ENCODE data around the gene ACSS1. TPM values are rescaled to one million over a fixed set of nuclear protein-coding genes. Genes with fewer than 3 reads are reported as not detected.

The ACSS1 gene
- polyA plus RNA-seq, 2 of the 4 experiments (the other 2 are of a cell fraction) = 7.2 to 7.6 TPM

DNA sequence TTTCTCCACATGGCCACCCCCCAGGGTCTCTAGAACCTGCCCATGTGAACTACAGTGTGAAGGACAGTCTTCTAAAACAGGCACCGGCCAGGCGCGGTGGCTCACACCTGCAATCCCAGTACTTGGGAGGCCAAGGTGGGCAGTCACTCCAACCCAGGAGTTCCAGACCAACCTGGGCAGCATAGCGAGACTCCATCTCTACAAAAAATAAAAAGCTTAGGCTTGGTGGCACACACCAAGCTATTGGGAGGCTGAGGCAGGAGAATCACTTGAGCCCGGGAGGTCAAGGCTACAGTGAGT lies 13.7 kb downstream of the ACSS1 start:
- 96% methylated on average over 5 of the region's 5 CpGs for WGBS (ENCODE audit: missing lambda C conversion rate)
- Histone ChIP-seq H3K4me1 (no peaks in the 10 kb centered on the region), H3K9me3 (no peaks in the 10 kb centered on the region), H3K27ac (no peak overlapping the region), H3K4me3 (no peak overlapping the region), H3K4me2 (no peak overlapping the region)
- DNase-seq (ENCODE audit: low read depth in 1 of 2, low spot score in 1 of 2) (no peak), ATAC-seq (no peak), FAIRE-seq (no peak)
- POLR2A ChIA-PET = no interaction called here
- CTCF ChIA-PET = interaction anchor here (1.3 to 2.5 kb wide), 4 partner anchors 10 to 50 kb away, joined by 4 to 11 read pairs (median 9); no protein-coding TSS in a partner anchor
- TF ChIP-seq RFX5 (IDR thresholded peaks at IDR 0.05) (no peak), CBX2 (IDR thresholded peaks at IDR 0.05; ENCODE audit: borderline replicate concordance, low read depth) (no peak), ZNF302 (CRISPR knock-in tag; IDR thresholded peaks at IDR 0.05) (no peak), ESRRA (IDR thresholded peaks at IDR 0.05; ENCODE audit: borderline replicate concordance, low read length) (no peak), EP300 (IDR thresholded peaks at IDR 0.05) (no peak), ZFP36 (IDR thresholded peaks at IDR 0.05; ENCODE audit: borderline replicate concordance, partially characterized antibody) (no peak), FOXS1 (CRISPR knock-in tag; IDR thresholded peaks at IDR 0.05) (no peak), JUN (IDR thresholded peaks at IDR 0.05) (no peak), MAZ (IDR thresholded peaks at IDR 0.05; ENCODE audit: borderline replicate concordance, low read depth, low read length) (no peak), TP53 (CRISPR knock-in tag; IDR thresholded peaks at IDR 0.05) (no peak), NFE2L2 (conservative IDR thresholded peaks at IDR 0.05; ENCODE audit: low read length) (no peak)
- TF ChIP-seq, protein P1, sequence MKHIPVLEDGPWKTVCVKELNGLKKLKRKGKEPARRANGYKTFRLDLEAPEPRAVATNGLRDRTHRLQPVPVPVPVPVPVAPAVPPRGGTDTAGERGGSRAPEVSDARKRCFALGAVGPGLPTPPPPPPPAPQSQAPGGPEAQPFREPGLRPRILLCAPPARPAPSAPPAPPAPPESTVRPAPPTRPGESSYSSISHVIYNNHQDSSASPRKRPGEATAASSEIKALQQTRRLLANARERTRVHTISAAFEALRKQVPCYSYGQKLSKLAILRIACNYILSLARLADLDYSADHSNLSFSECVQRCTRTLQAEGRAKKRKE (CRISPR knock-in tag; IDR thresholded peaks at IDR 0.05; ENCODE audit: low read depth) = no peak

DNA sequence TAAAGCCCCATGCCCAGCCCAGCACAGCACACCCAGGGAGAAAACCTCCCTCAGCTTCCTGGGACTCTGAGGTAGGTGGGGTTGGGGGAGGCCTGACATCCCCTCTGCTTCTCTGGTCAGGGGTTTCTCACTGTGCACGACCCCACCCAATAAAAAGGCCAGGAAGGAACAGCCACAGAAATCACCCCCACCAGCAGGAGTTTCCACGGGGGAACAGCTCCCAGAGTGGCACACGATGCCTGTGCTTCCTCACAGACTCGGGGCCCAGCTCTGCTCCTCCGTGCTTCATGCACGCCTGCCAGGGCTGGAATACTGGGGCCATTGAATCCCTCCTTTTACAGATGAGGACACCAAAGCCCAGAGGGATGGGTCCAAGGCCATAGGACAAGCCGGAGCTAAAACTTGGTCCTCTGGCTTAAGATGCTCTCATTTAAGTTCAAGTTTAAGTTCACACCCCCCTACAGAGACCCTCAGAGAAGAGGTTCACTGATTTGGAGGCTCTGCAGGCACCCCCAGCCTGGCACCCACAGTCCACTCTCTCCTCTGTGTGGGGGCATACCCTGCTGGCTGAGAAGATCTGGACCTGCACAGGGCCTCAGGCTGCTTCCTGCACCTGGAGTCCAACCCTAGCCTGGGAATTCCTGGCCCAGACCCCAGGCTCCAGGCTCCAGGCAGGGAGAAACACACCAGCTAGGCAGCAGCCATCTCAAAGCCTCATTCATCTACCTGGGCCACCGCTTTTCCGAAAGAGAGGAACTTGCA lies 14.3 kb downstream of the ACSS1 start:
- WGBS (ENCODE audit: missing lambda C conversion rate) = 89% methylated on average over 9 of the region's 9 CpGs
- FAIRE-seq (no peak), ATAC-seq (no peak), DNase-seq (ENCODE audit: low read depth in 1 of 2, low spot score in 1 of 2) (no peak)
- no peaks in the 10 kb centered on the region for H3K4me1 ChIP-seq
- no peak overlapping the region for H3K4me3 ChIP-seq
- no peaks in the 10 kb centered on the region for H3K9me3 ChIP-seq
- no peak overlapping the region for H3K27ac ChIP-seq
- no peak for TF ChIP-seq POLR2A (IDR thresholded peaks at IDR 0.05; ENCODE audit: low read length)
- no peak for TF ChIP-seq HOXB5 (CRISPR knock-in tag; IDR thresholded peaks at IDR 0.05)
- no peak for TF ChIP-seq HMGXB4 (CRISPR knock-in tag; IDR thresholded peaks at IDR 0.05; ENCODE audit: borderline replicate concordance)
- TF ChIP-seq NFE2L2 (conservative IDR thresholded peaks at IDR 0.05; ENCODE audit: low read length) = no peak
- no peak for TF ChIP-seq EP300 (IDR thresholded peaks at IDR 0.05)
- no peak for TF ChIP-seq BHLHE40 (IDR thresholded peaks at IDR 0.05; ENCODE audit: low read depth, low read length)
- TF ChIP-seq HEYL (CRISPR knock-in tag; IDR thresholded peaks at IDR 0.05) = no peak
- TF ChIP-seq MAZ (IDR thresholded peaks at IDR 0.05; ENCODE audit: borderline replicate concordance, low read depth, low read length) = no peak
- no peak for TF ChIP-seq NPAS2 (CRISPR knock-in tag; IDR thresholded peaks at IDR 0.05; ENCODE audit: borderline replicate concordance)
- no peak for TF ChIP-seq SREBF2 (IDR thresholded peaks at IDR 0.05)
- TF ChIP-seq, protein P1 (CRISPR knock-in tag; IDR thresholded peaks at IDR 0.05; ENCODE audit: low read depth) = no peak
- TF ChIP-seq CTCF (IDR thresholded peaks at IDR 0.05) = no peak
- TF ChIP-seq HES2 (IDR thresholded peaks at IDR 0.05) = no peak
- no peak for TF ChIP-seq RFX5 (IDR thresholded peaks at IDR 0.05)
- TF ChIP-seq, protein P2, sequence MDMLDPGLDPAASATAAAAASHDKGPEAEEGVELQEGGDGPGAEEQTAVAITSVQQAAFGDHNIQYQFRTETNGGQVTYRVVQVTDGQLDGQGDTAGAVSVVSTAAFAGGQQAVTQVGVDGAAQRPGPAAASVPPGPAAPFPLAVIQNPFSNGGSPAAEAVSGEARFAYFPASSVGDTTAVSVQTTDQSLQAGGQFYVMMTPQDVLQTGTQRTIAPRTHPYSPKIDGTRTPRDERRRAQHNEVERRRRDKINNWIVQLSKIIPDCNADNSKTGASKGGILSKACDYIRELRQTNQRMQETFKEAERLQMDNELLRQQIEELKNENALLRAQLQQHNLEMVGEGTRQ (IDR thresholded peaks at IDR 0.05) = no peak
- no peak for TF ChIP-seq CEBPB (IDR thresholded peaks at IDR 0.05)
- TF ChIP-seq RARB (CRISPR knock-in tag; IDR thresholded peaks at IDR 0.05) = no peak
- no peak for TF ChIP-seq ZSCAN20 (CRISPR knock-in tag; IDR thresholded peaks at IDR 0.05)
- TF ChIP-seq, protein P3, sequence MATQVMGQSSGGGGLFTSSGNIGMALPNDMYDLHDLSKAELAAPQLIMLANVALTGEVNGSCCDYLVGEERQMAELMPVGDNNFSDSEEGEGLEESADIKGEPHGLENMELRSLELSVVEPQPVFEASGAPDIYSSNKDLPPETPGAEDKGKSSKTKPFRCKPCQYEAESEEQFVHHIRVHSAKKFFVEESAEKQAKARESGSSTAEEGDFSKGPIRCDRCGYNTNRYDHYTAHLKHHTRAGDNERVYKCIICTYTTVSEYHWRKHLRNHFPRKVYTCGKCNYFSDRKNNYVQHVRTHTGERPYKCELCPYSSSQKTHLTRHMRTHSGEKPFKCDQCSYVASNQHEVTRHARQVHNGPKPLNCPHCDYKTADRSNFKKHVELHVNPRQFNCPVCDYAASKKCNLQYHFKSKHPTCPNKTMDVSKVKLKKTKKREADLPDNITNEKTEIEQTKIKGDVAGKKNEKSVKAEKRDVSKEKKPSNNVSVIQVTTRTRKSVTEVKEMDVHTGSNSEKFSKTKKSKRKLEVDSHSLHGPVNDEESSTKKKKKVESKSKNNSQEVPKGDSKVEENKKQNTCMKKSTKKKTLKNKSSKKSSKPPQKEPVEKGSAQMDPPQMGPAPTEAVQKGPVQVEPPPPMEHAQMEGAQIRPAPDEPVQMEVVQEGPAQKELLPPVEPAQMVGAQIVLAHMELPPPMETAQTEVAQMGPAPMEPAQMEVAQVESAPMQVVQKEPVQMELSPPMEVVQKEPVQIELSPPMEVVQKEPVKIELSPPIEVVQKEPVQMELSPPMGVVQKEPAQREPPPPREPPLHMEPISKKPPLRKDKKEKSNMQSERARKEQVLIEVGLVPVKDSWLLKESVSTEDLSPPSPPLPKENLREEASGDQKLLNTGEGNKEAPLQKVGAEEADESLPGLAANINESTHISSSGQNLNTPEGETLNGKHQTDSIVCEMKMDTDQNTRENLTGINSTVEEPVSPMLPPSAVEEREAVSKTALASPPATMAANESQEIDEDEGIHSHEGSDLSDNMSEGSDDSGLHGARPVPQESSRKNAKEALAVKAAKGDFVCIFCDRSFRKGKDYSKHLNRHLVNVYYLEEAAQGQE (IDR thresholded peaks at IDR 0.05) = no peak
- H3K4me2 ChIP-seq = no peak overlapping the region
- ChIA-PET CTCF (interaction anchor here (0.8 to 2.5 kb wide), 5 partner anchors 10 to 50 kb away, joined by 3 to 11 read pairs (median 4); no protein-coding TSS in a partner anchor), POLR2A (no interaction called here)

Data from A549 (cell line).